ENCODE data around the gene PRR36. TPM values are rescaled to one million over a fixed set of nuclear protein-coding genes. Genes with fewer than 3 reads are reported as not detected.

PRR36 gene
- total RNA-seq, 1 experiment from 2014 or later: 3.3 TPM

GRCh38 chr19:7883796-7884570 is 9.8 kb upstream of the PRR36 start:
- no peaks in the 10 kb centered on the region for H3K9me3 ChIP-seq (ENCODE audit: low read depth, low read length, poor library complexity, severe bottlenecking)
- no peaks in the 10 kb centered on the region for H3K4me1 ChIP-seq (ENCODE audit: insufficient read depth, low read length, poor library complexity, severe bottlenecking)
- intact Hi-C loops (cut with micrococcal nuclease; ENCODE audit: unreplicated experiment): no loop called here
- BruUV-seq (replicated peaks): no TSS peak
- TF ChIP-seq EZH2 (IDR thresholded peaks at IDR 0.05; ENCODE audit: borderline replicate concordance, low read depth, low read length, poor library complexity, severe bottlenecking): no peak
- no peak for TF ChIP-seq CTCF (conservative IDR thresholded peaks at IDR 0.05; ENCODE audit: low read depth, low read length)
- no peaks in the 10 kb centered on the region for H3K36me3 ChIP-seq (ENCODE audit: insufficient read depth, low read length, poor library complexity, severe bottlenecking)
- no peak for DNase-seq (ENCODE audit: low spot score)
- no peaks in the 10 kb centered on the region for H3K27me3 ChIP-seq (replicated peaks; ENCODE audit: insufficient read depth, low read depth, low read length, poor library complexity)
- H3K27ac ChIP-seq (ENCODE audit: low read depth, low read length, poor library complexity, severe bottlenecking): no peak overlapping the region
- H3K4me3 ChIP-seq (ENCODE audit: low read depth, low read length, poor library complexity, severe bottlenecking): no peak overlapping the region
- ChIA-PET CTCF (interaction anchor here (0.6 to 0.8 kb wide), 2 partner anchors 15 to 60 kb away, joined by 6 to 9 read pairs; no protein-coding TSS in a partner anchor), POLR2A (ENCODE audit: low non-redundant PET) (no interaction called here)

GRCh38 chr19:7883105-7883504 is 8.9 kb upstream of the PRR36 start:
- Histone ChIP-seq H3K9me3 (ENCODE audit: low read depth, low read length, poor library complexity, severe bottlenecking) (no peaks in the 10 kb centered on the region), H3K27ac (ENCODE audit: low read depth, low read length, poor library complexity, severe bottlenecking) (no peak overlapping the region), H3K4me1 (ENCODE audit: insufficient read depth, low read length, poor library complexity, severe bottlenecking) (no peaks in the 10 kb centered on the region), H3K27me3 (replicated peaks; ENCODE audit: insufficient read depth, low read depth, low read length, poor library complexity) (no peaks in the 10 kb centered on the region), H3K36me3 (ENCODE audit: insufficient read depth, low read length, poor library complexity, severe bottlenecking) (no peaks in the 10 kb centered on the region), H3K4me3 (ENCODE audit: low read depth, low read length, poor library complexity, severe bottlenecking) (no peak overlapping the region)
- ChIA-PET CTCF (interaction anchor here (0.6 to 0.8 kb wide), 2 partner anchors 14 to 61 kb away, joined by 6 to 9 read pairs; no protein-coding TSS in a partner anchor), POLR2A (ENCODE audit: low non-redundant PET) (no interaction called here)
- intact Hi-C loops (cut with micrococcal nuclease; ENCODE audit: unreplicated experiment): no loop called here
- TF ChIP-seq CTCF (conservative IDR thresholded peaks at IDR 0.05; ENCODE audit: low read depth, low read length): no peak
- TF ChIP-seq EZH2 (IDR thresholded peaks at IDR 0.05; ENCODE audit: borderline replicate concordance, low read depth, low read length, poor library complexity, severe bottlenecking): no peak
- no TSS peak for BruUV-seq (replicated peaks)
- no peak for DNase-seq (ENCODE audit: low spot score)

- CTCF ChIA-PET: no interaction called here
- POLR2A ChIA-PET (ENCODE audit: low non-redundant PET): no interaction called here
- H3K4me1 ChIP-seq (ENCODE audit: insufficient read depth, low read length, poor library complexity, severe bottlenecking): no peaks in the 10 kb centered on the region
These were observed 7.7 kb upstream of the PRR36 start for GRCh38 chr19:7881910-7882309.

More at GRCh38 chr19:7881910-7882309, 7.7 kb upstream of the PRR36 start:
- no peak for DNase-seq (ENCODE audit: low spot score)
- H3K27me3 ChIP-seq (replicated peaks; ENCODE audit: insufficient read depth, low read depth, low read length, poor library complexity): no peaks in the 10 kb centered on the region
- no peaks in the 10 kb centered on the region for H3K36me3 ChIP-seq (ENCODE audit: insufficient read depth, low read length, poor library complexity, severe bottlenecking)
- H3K9me3 ChIP-seq (ENCODE audit: low read depth, low read length, poor library complexity, severe bottlenecking): no peaks in the 10 kb centered on the region
- intact Hi-C loops (cut with micrococcal nuclease; ENCODE audit: unreplicated experiment): no loop called here
- TF ChIP-seq EZH2 (IDR thresholded peaks at IDR 0.05; ENCODE audit: borderline replicate concordance, low read depth, low read length, poor library complexity, severe bottlenecking) (no peak), CTCF (conservative IDR thresholded peaks at IDR 0.05; ENCODE audit: low read depth, low read length) (no peak)
- no peak overlapping the region for H3K4me3 ChIP-seq (ENCODE audit: low read depth, low read length, poor library complexity, severe bottlenecking)
- H3K27ac ChIP-seq (ENCODE audit: low read depth, low read length, poor library complexity, severe bottlenecking): no peak overlapping the region
- BruUV-seq (replicated peaks): no TSS peak

All from A673 (cell line).